Pancreas (tissue), 10 donors: ENCODE measurements around the gene MAP1A. TPM values are rescaled to one million over a fixed set of nuclear protein-coding genes. Genes with fewer than 3 reads are reported as not detected.
A peak's percentile ranks its signal among the peaks of the same experiment; 100 is the strongest.

Source experiments
- ATAC-seq, 4 donors: fragments of 200-7000 bp; cut with Tn5 transposase; one replicate each; pipeline versions ENCODE4 v1.8.0 to v1.9.1; 2020; ENCODE audit warnings: mild to moderate bottlenecking in 4 of 4, moderate library complexity in 4 of 4
- DNase-seq, 6 donors: peaks; one replicate each; pipeline ENCODE4 v3.0.0-alpha.2; 2020
- FAIRE-seq: peaks from 2 replicates; lab custom pipeline; 2012; peaks lifted over from hg19 to GRCh38; lab: Jason Lieb, UNC
- H3K27ac ChIP-seq, 4 donors: fragments of 200-600 bp; sonication (generic); 1 replicate in 3 of 4; 2 replicates in 1 of 4; pipeline versions ENCODE4 v1.5.0 to v1.8.0; 2020
- H3K27me3 ChIP-seq, 4 donors: fragments of 200-600 bp; one replicate each; pipeline ENCODE4 v1.8.0; 2021
- H3K36me3 ChIP-seq, 3 donors: fragments of 200-600 bp; sonication (generic) in 1 of 3; one replicate each; pipeline versions ENCODE4 v1.5.0 to v1.8.0; 2020 to 2021
- H3K4me1 ChIP-seq, 3 donors: fragments of 200-600 bp; one replicate each; pipeline ENCODE4 v1.8.0; 2021
- H3K4me3 ChIP-seq, 4 donors: fragments of 200-600 bp; sonication (generic) in 2 of 4; one replicate each; pipeline versions ENCODE4 v1.5.0 to v1.8.0; 2020 to 2021
- H3K9me3 ChIP-seq, 4 donors: fragments of 200-600 bp; one replicate each; pipeline ENCODE4 v1.8.0; 2021
- WGBS, 2 donors: extraction: QIAGEN DNeasy Blood & Tissue Kit; methylation state at CpG; one replicate each; pipeline ENCODE4 v1.1.7; 2013; 5-methylcytosine and 5-hydroxymethylcytosine counted together
- intact Hi-C, 3 donors: fragments of 100-400 bp; cut with DNase I; formaldehyde crosslinking; loops; one replicate each; pipeline versions ENCODE4 v1.11.1 to v1.14.2; 2022
- polyA plus RNA-seq, 2 donors: library from polyadenylated mRNA; stranded (reverse); fragments of 200-250 nt; gene quantifications; one replicate each; pipeline ENCODE4 v1.2.3, GENCODE V29; 2013
- total RNA-seq, 6 donors: library from RNA; stranded (reverse); fragmentation: NEBNext Ultra II Directional in 4 of 6; extraction: Animal tissue kit (Norgen Biotek cat#: 25700) in 4 of 6; gene quantifications; one replicate each; pipeline versions ENCODE4 v1.2.1 to v1.2.4, GENCODE V29; 2021 to 2023
- TF ChIP-seq, protein P1 (sequence below), 4 donors: fragments of 200-600 bp; sonication (generic) in 3 of 4; IDR thresholded peaks; one replicate each; pipeline versions ENCODE4 v1.5.0 to v1.8.0; 2021; ENCODE audit warnings: antibody characterized with exemption in 4 of 4
- donor health status: healthy with polysubstance abuse.
- donor health status: DM: no; HTN: no; CAD: no; lungs with moderate emphysema.
- donor health status: DM: no; HTN: no; CAD: no.
- donor health status: control.
- donor health status: control.
- donor health status: Bipolar disorder and iron deficiency.
- donor health status: DM: yes; HTN: yes; CAD: no.
- donor health status: DM: no; HTN: no; CAD: no.
- donor health status: DM: no; HTN: no; CAD: no.
- donor health status: DM: yes; HTN: yes; CAD: no.

Gene MAP1A
- total and polyA plus RNA-seq, 8 donors, result 0.59 to 4.1 (median 1.5) TPM

- peak; percentile 56 for FAIRE-seq
- no peak for DNase-seq
- peaks cover 0 to 22% (median 12%) of the 10 kb centered on the region in 3 donors for H3K36me3 ChIP-seq
- no peaks in the 10 kb centered on the region for H3K27me3 ChIP-seq
- intact Hi-C loops, result no loop called here
- WGBS, 2 donors, result 75 to 81% methylated on average over 4 of the region's 4 CpGs
- no peak for ATAC-seq
- H3K4me3 ChIP-seq, result no peak overlapping the region
- no peak overlapping the region for H3K27ac ChIP-seq
- H3K4me1 ChIP-seq, result no peaks in the 10 kb centered on the region
- TF ChIP-seq, protein P1, sequence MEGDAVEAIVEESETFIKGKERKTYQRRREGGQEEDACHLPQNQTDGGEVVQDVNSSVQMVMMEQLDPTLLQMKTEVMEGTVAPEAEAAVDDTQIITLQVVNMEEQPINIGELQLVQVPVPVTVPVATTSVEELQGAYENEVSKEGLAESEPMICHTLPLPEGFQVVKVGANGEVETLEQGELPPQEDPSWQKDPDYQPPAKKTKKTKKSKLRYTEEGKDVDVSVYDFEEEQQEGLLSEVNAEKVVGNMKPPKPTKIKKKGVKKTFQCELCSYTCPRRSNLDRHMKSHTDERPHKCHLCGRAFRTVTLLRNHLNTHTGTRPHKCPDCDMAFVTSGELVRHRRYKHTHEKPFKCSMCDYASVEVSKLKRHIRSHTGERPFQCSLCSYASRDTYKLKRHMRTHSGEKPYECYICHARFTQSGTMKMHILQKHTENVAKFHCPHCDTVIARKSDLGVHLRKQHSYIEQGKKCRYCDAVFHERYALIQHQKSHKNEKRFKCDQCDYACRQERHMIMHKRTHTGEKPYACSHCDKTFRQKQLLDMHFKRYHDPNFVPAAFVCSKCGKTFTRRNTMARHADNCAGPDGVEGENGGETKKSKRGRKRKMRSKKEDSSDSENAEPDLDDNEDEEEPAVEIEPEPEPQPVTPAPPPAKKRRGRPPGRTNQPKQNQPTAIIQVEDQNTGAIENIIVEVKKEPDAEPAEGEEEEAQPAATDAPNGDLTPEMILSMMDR (IDR thresholded peaks at IDR 0.05), result no peak
- H3K9me3 ChIP-seq, result no peaks in the 10 kb centered on the region
Observed at GRCh38 chr15:43483297-43484128, 33.9 kb upstream of the MAP1A start.

- H3K36me3 ChIP-seq, result peaks cover 0 to 13% (median 2%) of the 10 kb centered on the region in 3 donors
- TF ChIP-seq, protein P1 (IDR thresholded peaks at IDR 0.05), result no peak
- FAIRE-seq (no peak), ATAC-seq (no peak), DNase-seq (no peak)
- no peak overlapping the region for H3K4me3 ChIP-seq
- no peaks in the 10 kb centered on the region for H3K4me1 ChIP-seq
- H3K9me3 ChIP-seq, result no peaks in the 10 kb centered on the region
- H3K27me3 ChIP-seq, result no peaks in the 10 kb centered on the region
- intact Hi-C loops, result no loop called here
- no peak overlapping the region for H3K27ac ChIP-seq
- 95% methylated on average over 2 of the region's 2 CpGs for WGBS, 2 donors
Observed at GRCh38 chr15:43484455-43484854, 33.0 kb upstream of the MAP1A start.

- intact Hi-C loops, result no loop called here
- WGBS, 2 donors, result 86 to 92% methylated on average over 6 of the region's 6 CpGs
- TF ChIP-seq, protein P1 (IDR thresholded peaks at IDR 0.05), result no peak
- Histone ChIP-seq H3K9me3 (no peaks in the 10 kb centered on the region), H3K4me3 (no peak overlapping the region), H3K27me3 (no peaks in the 10 kb centered on the region), H3K36me3 (peaks cover 0 to 4% (median 0%) of the 10 kb centered on the region in 3 donors), H3K27ac (no peak overlapping the region), H3K4me1 (peaks cover 0 to 5% (median 0%) of the 10 kb centered on the region in 3 donors)
- FAIRE-seq (no peak), ATAC-seq (no peak), DNase-seq (no peak)
Observed at GRCh38 chr15:43487271-43487895, 30.0 kb upstream of the MAP1A start.

GRCh38 chr15:43488790-43489189, 28.6 kb upstream of the MAP1A start:
- ATAC-seq (no peak), FAIRE-seq (no peak), DNase-seq (no peak)
- Histone ChIP-seq H3K27me3 (no peaks in the 10 kb centered on the region), H3K4me3 (no peak overlapping the region), H3K36me3 (no peaks in the 10 kb centered on the region), H3K4me1 (peaks cover 0 to 5% (median 5%) of the 10 kb centered on the region in 3 donors), H3K9me3 (no peaks in the 10 kb centered on the region), H3K27ac (no peak overlapping the region)
- 82 to 98% methylated on average over 3 of the region's 3 CpGs for WGBS, 2 donors
- TF ChIP-seq, protein P1 (IDR thresholded peaks at IDR 0.05), result no peak
- intact Hi-C loops, result no loop called here
